K562 (cell line): ENCODE results near the gene NOSIP. TPM values are rescaled to one million over a fixed set of nuclear protein-coding genes. Genes with fewer than 3 reads are reported as not detected.

Experiments
- BACH1 ChIP-seq: fragments of 200-800 bp; sonication (Bioruptor generic); IDR thresholded peaks from 2 replicates; pipeline ENCODE4 v1.6.1; 2016; ENCODE audit warnings: missing genetic modification characterization, missing compliant biosample characterization
- CBFA2T3 ChIP-seq: fragments of 450-650 bp; IDR thresholded peaks from 2 replicates; pipeline ENCODE4 v1.6.1; 2017
- CEBPG ChIP-seq, 3 experiments: fragments of 200-800 bp in 1 of 3; sonication (Bioruptor generic) in 1 of 3; sonication (generic) in 1 of 3; formaldehyde crosslinking in 1 of 3; IDR thresholded peaks in 2 of 3; conservative IDR thresholded peaks in 1 of 3; 2 replicates each; pipeline versions ENCODE4 v1.6.1 to v1.8.0; 2016 to 2022; ENCODE audit warnings: missing compliant biosample characterization in 2 of 3, missing genetic modification characterization in 2 of 3, mild to moderate bottlenecking in 1 of 3, missing genetic modification reagents in 1 of 3
- JUN ChIP-seq, 2 experiments: sonication (generic) in 1 of 2; formaldehyde crosslinking in 1 of 2; IDR thresholded peaks; 2 replicates each; pipeline versions ENCODE4 v1.6.1 to v1.8.0; 2012 to 2022; ENCODE audit warnings: borderline replicate concordance in 2 of 2, mild to moderate bottlenecking in 2 of 2, improper control_type of control experiment in 1 of 2, low read depth in 1 of 2, low read length in 1 of 2, missing genetic modification reagents in 1 of 2
- MCM7 ChIP-seq, 2 experiments: fragments of 450-650 bp; IDR thresholded peaks; 2 replicates each; pipeline ENCODE4 v1.6.1; 2016 to 2018
- MYC ChIP-seq, 2 experiments: fragments of 250-450 bp in 1 of 2; sonication (Bioruptor Pico) in 1 of 2; IDR thresholded peaks; 2 replicates each; pipeline versions ENCODE4 v1.5.1 to v1.6.1; 2012 to 2021; ENCODE audit warnings: low read depth in 2 of 2, borderline replicate concordance in 1 of 2, improper control_type of control experiment in 1 of 2, low read length in 1 of 2, mild to moderate bottlenecking in 1 of 2, moderate library complexity in 1 of 2
- SP1 ChIP-seq: sonication (generic); formaldehyde crosslinking; IDR thresholded peaks from 2 replicates; pipeline ENCODE4 v1.8.1; 2022; ENCODE audit warnings: mild to moderate bottlenecking, missing genetic modification reagents
- TBP ChIP-seq: optimal IDR thresholded peaks from 2 replicates; pipeline ENCODE3; 2011; ENCODE audit warnings: low read depth, low read length, improper control_type of control experiment
- TSC22D4 ChIP-seq: fragments of 450-650 bp; IDR thresholded peaks from 2 replicates; pipeline ENCODE4 v1.6.1; 2016; ENCODE audit warnings: missing genetic modification characterization, missing biosample characterization, control low read depth
- ZC3H11A ChIP-seq: IDR thresholded peaks from 2 replicates; pipeline ENCODE4 v1.6.1; 2012; ENCODE audit warnings: low read depth, low read length, improper control_type of control experiment
- ZEB2 ChIP-seq: fragments of 450-650 bp; IDR thresholded peaks from 2 replicates; pipeline ENCODE4 v1.6.1; 2016
- ZNF146 ChIP-seq: IDR thresholded peaks from one replicate; pipeline ENCODE4 v1.6.1; 2018; ENCODE audit warnings: missing compliant biosample characterization; ENCODE audit not compliant: unreplicated experiment
- ZNF830 ChIP-seq: fragments of 250-450 bp; sonication (Bioruptor Pico); IDR thresholded peaks from 2 replicates; pipeline ENCODE4 v1.5.0; 2021; ENCODE audit warnings: mild to moderate bottlenecking
- polyA plus RNA-seq, 8 experiments: library from polyadenylated mRNA; depleted of rRNA in 4 of 8; stranded (reverse) in 5 of 8; unstranded in 3 of 8; fragments of >200 nt; fragmentation: Nextera tagmentation in 2 of 8; fragmentation: Illumina TruSeq in 1 of 8; extraction: Ambion mirVana in 2 of 8; extraction: Trizol in 1 of 8; gene quantifications; 2 replicates each; pipeline versions ENCODE4 v1.2.1 to v1.2.3, GENCODE V29; 2011 to 2014; ENCODE audit warnings: inconsistent platforms in 1 of 8, missing spikeins in 1 of 8
- total RNA-seq, 7 experiments: library from RNA; depleted of rRNA in 6 of 7; stranded (reverse); fragments of >200 nt in 6 of 7; fragmentation: Illumina TruSeq in 2 of 7; extraction: Trizol in 2 of 7; gene quantifications; 2 replicates each; pipeline versions ENCODE4 v1.2.1 to v1.2.3, GENCODE V29; 2011 to 2021; ENCODE audit warnings: low replicate concordance in 1 of 7
- TF ChIP-seq, protein P1 (sequence below), 2 experiments: fragments of 450-650 bp; IDR thresholded peaks; 2 replicates each; pipeline ENCODE4 v1.6.1; 2018; ENCODE audit warnings: mild to moderate bottlenecking in 2 of 2, low read depth in 1 of 2; ENCODE audit not compliant: partially characterized antibody in 2 of 2
- TF ChIP-seq, protein P2 (sequence below): sonication (generic); formaldehyde crosslinking; IDR thresholded peaks from 2 replicates; pipeline ENCODE4 v1.8.0; 2022; ENCODE audit warnings: mild to moderate bottlenecking, missing genetic modification reagents, borderline replicate concordance
- TF ChIP-seq, protein P3 (sequence below), 3 experiments: fragments of 200-800 bp in 1 of 3; fragments of 250-450 bp in 1 of 3; fragments of 450-650 bp in 1 of 3; sonication (Bioruptor Pico) in 1 of 3; sonication (Bioruptor generic) in 1 of 3; formaldehyde crosslinking in 1 of 3; IDR thresholded peaks; 2 replicates each; pipeline versions ENCODE4 v1.6.1 to v1.8.0; 2016 to 2022; ENCODE audit warnings: mild to moderate bottlenecking in 2 of 3, missing genetic modification characterization in 2 of 3, missing compliant biosample characterization in 1 of 3, moderate library complexity in 1 of 3

NOSIP gene
- total and polyA plus RNA-seq, 9 of the 15 experiments (the other 6 are each of a cell fraction or from before 2014, with no cell fraction given): 14.4 to 153 (median 79.9) TPM

DNA sequence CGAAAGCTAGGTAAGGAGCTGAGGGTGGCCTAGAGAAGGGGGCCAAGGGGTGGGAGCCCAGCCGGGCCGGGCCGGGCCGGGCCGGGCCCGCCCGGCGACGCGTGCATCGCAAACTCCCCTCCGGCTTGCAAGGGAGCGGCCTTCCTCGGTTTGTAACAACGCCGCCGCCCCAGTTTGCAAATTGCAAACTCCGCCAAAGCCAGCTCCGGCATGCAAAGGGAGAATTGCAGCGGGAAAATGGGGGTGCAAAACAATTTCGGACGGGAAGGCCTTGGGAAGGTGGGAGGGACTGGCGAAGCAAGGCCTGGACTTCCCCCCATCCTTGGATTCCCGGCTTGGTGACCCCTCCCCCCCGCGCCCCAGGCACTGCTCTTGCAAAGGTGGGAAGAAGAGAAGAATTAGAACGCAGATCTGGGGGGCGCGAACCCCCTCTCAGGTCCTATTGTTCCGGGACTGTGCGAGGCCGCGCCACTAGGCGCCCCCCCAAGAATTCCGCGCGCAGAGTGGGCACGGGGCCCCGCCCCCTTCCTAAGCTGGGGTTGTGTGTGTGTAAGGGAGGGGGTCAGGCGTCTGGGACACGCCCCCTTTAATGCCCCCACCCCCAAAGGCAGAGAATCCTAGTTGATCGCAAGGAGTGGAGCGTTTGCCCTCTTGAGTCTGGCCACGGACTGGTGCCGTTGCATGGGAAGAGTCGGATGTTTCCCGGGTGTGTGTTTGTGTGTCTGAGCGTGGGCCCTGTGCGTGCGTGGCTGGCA lies 11.6 kb upstream of the NOSIP start (continued):
- TF ChIP-seq, protein P1, sequence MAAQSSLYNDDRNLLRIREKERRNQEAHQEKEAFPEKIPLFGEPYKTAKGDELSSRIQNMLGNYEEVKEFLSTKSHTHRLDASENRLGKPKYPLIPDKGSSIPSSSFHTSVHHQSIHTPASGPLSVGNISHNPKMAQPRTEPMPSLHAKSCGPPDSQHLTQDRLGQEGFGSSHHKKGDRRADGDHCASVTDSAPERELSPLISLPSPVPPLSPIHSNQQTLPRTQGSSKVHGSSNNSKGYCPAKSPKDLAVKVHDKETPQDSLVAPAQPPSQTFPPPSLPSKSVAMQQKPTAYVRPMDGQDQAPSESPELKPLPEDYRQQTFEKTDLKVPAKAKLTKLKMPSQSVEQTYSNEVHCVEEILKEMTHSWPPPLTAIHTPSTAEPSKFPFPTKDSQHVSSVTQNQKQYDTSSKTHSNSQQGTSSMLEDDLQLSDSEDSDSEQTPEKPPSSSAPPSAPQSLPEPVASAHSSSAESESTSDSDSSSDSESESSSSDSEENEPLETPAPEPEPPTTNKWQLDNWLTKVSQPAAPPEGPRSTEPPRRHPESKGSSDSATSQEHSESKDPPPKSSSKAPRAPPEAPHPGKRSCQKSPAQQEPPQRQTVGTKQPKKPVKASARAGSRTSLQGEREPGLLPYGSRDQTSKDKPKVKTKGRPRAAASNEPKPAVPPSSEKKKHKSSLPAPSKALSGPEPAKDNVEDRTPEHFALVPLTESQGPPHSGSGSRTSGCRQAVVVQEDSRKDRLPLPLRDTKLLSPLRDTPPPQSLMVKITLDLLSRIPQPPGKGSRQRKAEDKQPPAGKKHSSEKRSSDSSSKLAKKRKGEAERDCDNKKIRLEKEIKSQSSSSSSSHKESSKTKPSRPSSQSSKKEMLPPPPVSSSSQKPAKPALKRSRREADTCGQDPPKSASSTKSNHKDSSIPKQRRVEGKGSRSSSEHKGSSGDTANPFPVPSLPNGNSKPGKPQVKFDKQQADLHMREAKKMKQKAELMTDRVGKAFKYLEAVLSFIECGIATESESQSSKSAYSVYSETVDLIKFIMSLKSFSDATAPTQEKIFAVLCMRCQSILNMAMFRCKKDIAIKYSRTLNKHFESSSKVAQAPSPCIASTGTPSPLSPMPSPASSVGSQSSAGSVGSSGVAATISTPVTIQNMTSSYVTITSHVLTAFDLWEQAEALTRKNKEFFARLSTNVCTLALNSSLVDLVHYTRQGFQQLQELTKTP (IDR thresholded peaks at IDR 0.05; ENCODE audit: low read depth in 1 of 2, partially characterized antibody in 2 of 2): peak in 1 of 2 experiments; percentile 41
- TF ChIP-seq JUN (IDR thresholded peaks at IDR 0.05; ENCODE audit: borderline replicate concordance, low read depth, low read length): no peak
- no peak for TF ChIP-seq JUN (CRISPR knock-in tag; IDR thresholded peaks at IDR 0.05; ENCODE audit: borderline replicate concordance)
- no peak for TF ChIP-seq ZC3H11A
- no peak for TF ChIP-seq TBP
- no peak for TF ChIP-seq ZNF146
- TF ChIP-seq ZNF830 (CRISPR knock-in tag): no peak
- no peak for TF ChIP-seq TSC22D4 (tag)
- TF ChIP-seq BACH1 (tag): no peak
- TF ChIP-seq CBFA2T3: no peak
- TF ChIP-seq MCM7 (IDR thresholded peaks at IDR 0.05): no peak
- TF ChIP-seq MYC (IDR thresholded peaks at IDR 0.05; ENCODE audit: low read depth, low read length): 0 out of 2 replicates have a peak, but pooled peaks have one; percentile 8
- TF ChIP-seq MYC (CRISPR knock-in tag; IDR thresholded peaks at IDR 0.05; ENCODE audit: borderline replicate concordance, low read depth): no peak
- TF ChIP-seq, protein P2, sequence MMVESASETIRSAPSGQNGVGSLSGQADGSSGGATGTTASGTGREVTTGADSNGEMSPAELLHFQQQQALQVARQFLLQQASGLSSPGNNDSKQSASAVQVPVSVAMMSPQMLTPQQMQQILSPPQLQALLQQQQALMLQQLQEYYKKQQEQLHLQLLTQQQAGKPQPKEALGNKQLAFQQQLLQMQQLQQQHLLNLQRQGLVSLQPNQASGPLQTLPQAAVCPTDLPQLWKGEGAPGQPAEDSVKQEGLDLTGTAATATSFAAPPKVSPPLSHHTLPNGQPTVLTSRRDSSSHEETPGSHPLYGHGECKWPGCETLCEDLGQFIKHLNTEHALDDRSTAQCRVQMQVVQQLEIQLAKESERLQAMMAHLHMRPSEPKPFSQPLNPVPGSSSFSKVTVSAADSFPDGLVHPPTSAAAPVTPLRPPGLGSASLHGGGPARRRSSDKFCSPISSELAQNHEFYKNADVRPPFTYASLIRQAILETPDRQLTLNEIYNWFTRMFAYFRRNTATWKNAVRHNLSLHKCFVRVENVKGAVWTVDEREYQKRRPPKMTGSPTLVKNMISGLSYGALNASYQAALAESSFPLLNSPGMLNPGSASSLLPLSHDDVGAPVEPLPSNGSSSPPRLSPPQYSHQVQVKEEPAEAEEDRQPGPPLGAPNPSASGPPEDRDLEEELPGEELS (CRISPR knock-in tag): no peak
- TF ChIP-seq CEBPG (CRISPR knock-in tag; IDR thresholded peaks at IDR 0.05): no peak
- no peak for TF ChIP-seq CEBPG (tag; conservative IDR thresholded peaks at IDR 0.05 in 1 of 2, IDR thresholded peaks at IDR 0.05 in 1 of 2)
- TF ChIP-seq ZEB2: no peak
- TF ChIP-seq, protein P3, sequence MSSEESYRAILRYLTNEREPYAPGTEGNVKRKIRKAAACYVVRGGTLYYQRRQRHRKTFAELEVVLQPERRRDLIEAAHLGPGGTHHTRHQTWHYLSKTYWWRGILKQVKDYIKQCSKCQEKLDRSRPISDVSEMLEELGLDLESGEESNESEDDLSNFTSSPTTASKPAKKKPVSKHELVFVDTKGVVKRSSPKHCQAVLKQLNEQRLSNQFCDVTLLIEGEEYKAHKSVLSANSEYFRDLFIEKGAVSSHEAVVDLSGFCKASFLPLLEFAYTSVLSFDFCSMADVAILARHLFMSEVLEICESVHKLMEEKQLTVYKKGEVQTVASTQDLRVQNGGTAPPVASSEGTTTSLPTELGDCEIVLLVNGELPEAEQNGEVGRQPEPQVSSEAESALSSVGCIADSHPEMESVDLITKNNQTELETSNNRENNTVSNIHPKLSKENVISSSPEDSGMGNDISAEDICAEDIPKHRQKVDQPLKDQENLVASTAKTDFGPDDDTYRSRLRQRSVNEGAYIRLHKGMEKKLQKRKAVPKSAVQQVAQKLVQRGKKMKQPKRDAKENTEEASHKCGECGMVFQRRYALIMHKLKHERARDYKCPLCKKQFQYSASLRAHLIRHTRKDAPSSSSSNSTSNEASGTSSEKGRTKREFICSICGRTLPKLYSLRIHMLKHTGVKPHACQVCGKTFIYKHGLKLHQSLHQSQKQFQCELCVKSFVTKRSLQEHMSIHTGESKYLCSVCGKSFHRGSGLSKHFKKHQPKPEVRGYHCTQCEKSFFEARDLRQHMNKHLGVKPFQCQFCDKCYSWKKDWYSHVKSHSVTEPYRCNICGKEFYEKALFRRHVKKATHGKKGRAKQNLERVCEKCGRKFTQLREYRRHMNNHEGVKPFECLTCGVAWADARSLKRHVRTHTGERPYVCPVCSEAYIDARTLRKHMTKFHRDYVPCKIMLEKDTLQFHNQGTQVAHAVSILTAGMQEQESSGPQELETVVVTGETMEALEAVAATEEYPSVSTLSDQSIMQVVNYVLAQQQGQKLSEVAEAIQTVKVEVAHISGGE (CRISPR knock-in tag; IDR thresholded peaks at IDR 0.05): peak in 2 of 3 experiments; percentile 44 to 89; a peak in 4 of 6 replicates
- TF ChIP-seq SP1: peak; percentile 78
